ENCODE measurements around the gene PDIA6.

The PDIA6 gene

DNA sequence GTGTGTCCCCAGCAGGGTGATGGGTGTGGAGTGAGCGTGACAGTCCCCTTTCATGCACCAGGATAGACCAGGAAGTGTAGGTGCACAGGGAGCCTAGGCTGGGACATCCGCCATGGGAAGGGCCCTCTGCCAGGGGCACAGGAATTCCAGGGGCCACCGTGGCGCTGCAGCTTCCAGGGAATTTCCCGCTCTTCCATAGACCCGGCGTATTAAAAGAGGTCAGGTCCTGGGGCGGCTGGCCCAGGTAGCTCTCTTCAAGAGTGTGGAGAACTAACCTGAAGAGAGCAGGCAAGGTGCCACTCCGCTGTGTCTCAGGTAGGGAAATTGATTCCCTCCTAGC is 49.2 kb downstream of the PDIA6 start:
- Histone ChIP-seq H3K27me3 (ENCODE audit: insufficient read depth, low read length) (no peaks in the 10 kb centered on the region), H3K9me2 (ENCODE audit: low read depth, low read length) (no peaks in the 10 kb centered on the region), H3K9me3 (ENCODE audit: low read length) (no peaks in the 10 kb centered on the region), H3K4me3 (ENCODE audit: low read depth, low read length, poor library complexity, severe bottlenecking) (no peak overlapping the region), H3K27ac (ENCODE audit: low read depth, low read length, poor library complexity, severe bottlenecking) (no peak overlapping the region), H3K9ac (ENCODE audit: low read length) (no peak overlapping the region), H3K4me1 (ENCODE audit: insufficient read depth, low read length, severe bottlenecking) (no peaks in the 10 kb centered on the region), H4K20me1 (ENCODE audit: insufficient read depth, low read length) (no peaks in the 10 kb centered on the region), H2AFZ (ENCODE audit: low read length) (no peak overlapping the region), H3F3A (ENCODE audit: insufficient read depth, low read length) (no peaks in the 10 kb centered on the region), H3K4me2 (ENCODE audit: low read length) (no peak overlapping the region), H3K79me2 (ENCODE audit: insufficient read depth, low read length) (no peaks in the 10 kb centered on the region), H3K36me3 (ENCODE audit: insufficient read depth, low read length) (no peaks in the 10 kb centered on the region)
- TF ChIP-seq EZH2 (IDR thresholded peaks at IDR 0.05; ENCODE audit: borderline replicate concordance, low read length), result no peak
- TF ChIP-seq, protein P1, sequence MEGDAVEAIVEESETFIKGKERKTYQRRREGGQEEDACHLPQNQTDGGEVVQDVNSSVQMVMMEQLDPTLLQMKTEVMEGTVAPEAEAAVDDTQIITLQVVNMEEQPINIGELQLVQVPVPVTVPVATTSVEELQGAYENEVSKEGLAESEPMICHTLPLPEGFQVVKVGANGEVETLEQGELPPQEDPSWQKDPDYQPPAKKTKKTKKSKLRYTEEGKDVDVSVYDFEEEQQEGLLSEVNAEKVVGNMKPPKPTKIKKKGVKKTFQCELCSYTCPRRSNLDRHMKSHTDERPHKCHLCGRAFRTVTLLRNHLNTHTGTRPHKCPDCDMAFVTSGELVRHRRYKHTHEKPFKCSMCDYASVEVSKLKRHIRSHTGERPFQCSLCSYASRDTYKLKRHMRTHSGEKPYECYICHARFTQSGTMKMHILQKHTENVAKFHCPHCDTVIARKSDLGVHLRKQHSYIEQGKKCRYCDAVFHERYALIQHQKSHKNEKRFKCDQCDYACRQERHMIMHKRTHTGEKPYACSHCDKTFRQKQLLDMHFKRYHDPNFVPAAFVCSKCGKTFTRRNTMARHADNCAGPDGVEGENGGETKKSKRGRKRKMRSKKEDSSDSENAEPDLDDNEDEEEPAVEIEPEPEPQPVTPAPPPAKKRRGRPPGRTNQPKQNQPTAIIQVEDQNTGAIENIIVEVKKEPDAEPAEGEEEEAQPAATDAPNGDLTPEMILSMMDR (IDR thresholded peaks at IDR 0.05; ENCODE audit: low read length), result no peak

DNA sequence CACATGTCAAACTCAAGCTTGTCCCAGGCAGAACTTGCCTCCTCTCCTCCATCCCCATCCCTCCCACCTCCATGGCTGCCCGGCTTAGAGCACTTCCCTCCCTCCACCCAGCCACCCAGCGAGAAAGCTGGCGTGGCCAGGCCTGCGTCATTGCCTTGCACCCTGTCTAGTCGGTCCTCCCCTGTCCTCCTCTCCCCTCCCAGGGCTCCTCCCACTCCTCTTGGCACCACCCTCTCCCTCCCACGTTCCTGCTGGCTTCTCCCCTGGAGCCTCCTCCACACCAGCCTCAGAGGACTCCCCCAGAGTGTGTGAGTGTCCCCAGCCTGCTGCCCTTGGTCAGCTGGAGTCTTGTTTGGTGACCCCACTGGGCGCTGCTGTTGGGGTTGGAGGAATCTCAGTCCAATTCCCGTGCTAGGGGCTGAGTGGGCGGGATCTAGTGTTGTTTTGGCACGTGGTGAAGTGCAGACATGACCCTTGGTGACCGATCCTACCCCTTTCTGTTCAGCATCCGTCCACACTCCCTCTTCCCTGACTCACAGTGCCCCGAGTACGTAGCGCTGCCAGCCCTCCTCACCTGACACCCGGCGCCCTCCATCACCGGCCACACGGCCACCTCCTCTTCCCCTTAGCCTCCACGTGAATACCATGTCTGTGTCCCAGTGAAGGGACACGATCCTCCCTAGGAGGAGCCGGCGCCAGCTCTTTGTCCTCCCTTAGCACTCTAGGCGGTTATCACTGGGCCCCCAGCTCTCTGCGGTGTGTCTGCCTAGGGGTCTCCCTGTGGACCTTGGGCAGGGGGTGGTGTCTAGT is 49.7 kb downstream of the PDIA6 start:
- H3K4me1 ChIP-seq (ENCODE audit: insufficient read depth, low read length, severe bottlenecking), result no peaks in the 10 kb centered on the region
- H3K4me2 ChIP-seq (ENCODE audit: low read length), result no peak overlapping the region
- no peaks in the 10 kb centered on the region for H3K9me3 ChIP-seq (ENCODE audit: low read length)
- no peak overlapping the region for H3K27ac ChIP-seq (ENCODE audit: low read depth, low read length, poor library complexity, severe bottlenecking)
- H3K4me3 ChIP-seq (ENCODE audit: low read depth, low read length, poor library complexity, severe bottlenecking), result no peak overlapping the region
- H4K20me1 ChIP-seq (ENCODE audit: insufficient read depth, low read length), result no peaks in the 10 kb centered on the region
- no peaks in the 10 kb centered on the region for H3K36me3 ChIP-seq (ENCODE audit: insufficient read depth, low read length)
- H3F3A ChIP-seq (ENCODE audit: insufficient read depth, low read length), result no peaks in the 10 kb centered on the region
- no peak overlapping the region for H2AFZ ChIP-seq (ENCODE audit: low read length)
- TF ChIP-seq EZH2 (IDR thresholded peaks at IDR 0.05; ENCODE audit: borderline replicate concordance, low read length), result no peak
- TF ChIP-seq, protein P1 (IDR thresholded peaks at IDR 0.05; ENCODE audit: low read length), result no peak
- H3K79me2 ChIP-seq (ENCODE audit: insufficient read depth, low read length), result no peaks in the 10 kb centered on the region
- no peaks in the 10 kb centered on the region for H3K9me2 ChIP-seq (ENCODE audit: low read depth, low read length)
- H3K9ac ChIP-seq (ENCODE audit: low read length), result no peak overlapping the region
- no peaks in the 10 kb centered on the region for H3K27me3 ChIP-seq (ENCODE audit: insufficient read depth, low read length)

DNA sequence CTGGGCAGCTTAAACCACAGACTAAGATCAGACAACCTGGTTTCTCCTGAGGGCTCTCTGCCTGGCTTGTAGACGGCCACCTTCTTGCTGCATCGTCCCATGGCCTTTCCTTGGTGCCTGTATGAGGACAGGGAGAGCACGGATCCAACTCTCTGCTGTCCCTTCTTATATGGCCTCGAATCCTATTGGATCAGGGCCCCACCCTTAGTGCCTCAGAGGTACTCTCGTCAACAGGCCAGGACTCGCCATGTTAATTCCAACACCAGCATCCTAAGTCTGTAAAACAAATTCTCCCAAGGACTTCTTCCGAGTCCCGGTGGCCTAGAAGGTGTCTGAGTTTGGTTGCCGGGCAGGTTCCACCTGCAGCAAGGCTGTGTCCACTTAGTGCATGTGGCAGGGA is 51.0 kb downstream of the PDIA6 start:
- Histone ChIP-seq H3F3A (ENCODE audit: insufficient read depth, low read length) (no peaks in the 10 kb centered on the region), H3K36me3 (ENCODE audit: insufficient read depth, low read length) (no peaks in the 10 kb centered on the region), H3K4me1 (ENCODE audit: insufficient read depth, low read length, severe bottlenecking) (no peaks in the 10 kb centered on the region), H3K4me3 (ENCODE audit: low read depth, low read length, poor library complexity, severe bottlenecking) (no peak overlapping the region), H4K20me1 (ENCODE audit: insufficient read depth, low read length) (no peaks in the 10 kb centered on the region), H3K4me2 (ENCODE audit: low read length) (no peak overlapping the region), H2AFZ (ENCODE audit: low read length) (no peak overlapping the region), H3K9ac (ENCODE audit: low read length) (no peak overlapping the region), H3K79me2 (ENCODE audit: insufficient read depth, low read length) (no peaks in the 10 kb centered on the region), H3K27me3 (ENCODE audit: insufficient read depth, low read length) (no peaks in the 10 kb centered on the region), H3K27ac (ENCODE audit: low read depth, low read length, poor library complexity, severe bottlenecking) (no peak overlapping the region), H3K9me2 (ENCODE audit: low read depth, low read length) (no peaks in the 10 kb centered on the region), H3K9me3 (ENCODE audit: low read length) (no peaks in the 10 kb centered on the region)
- TF ChIP-seq, protein P1 (IDR thresholded peaks at IDR 0.05; ENCODE audit: low read length), result no peak
- TF ChIP-seq EZH2 (IDR thresholded peaks at IDR 0.05; ENCODE audit: borderline replicate concordance, low read length), result no peak
